VCaP (cell line): Measurements from ENCODE around the gene TMEM161B.

Experiments used
- H3K27ac ChIP-seq: fragments of 450-650 bp; 2 replicates; pipeline ENCODE4 v1.5.1; 2017
- TF ChIP-seq, protein P1 (sequence below): fragments of 450-650 bp; conservative IDR thresholded peaks from 2 replicates; pipeline ENCODE4 v1.5.1; 2017; ENCODE audit warnings: mild to moderate bottlenecking, moderate library complexity

Gene TMEM161B

DNA sequence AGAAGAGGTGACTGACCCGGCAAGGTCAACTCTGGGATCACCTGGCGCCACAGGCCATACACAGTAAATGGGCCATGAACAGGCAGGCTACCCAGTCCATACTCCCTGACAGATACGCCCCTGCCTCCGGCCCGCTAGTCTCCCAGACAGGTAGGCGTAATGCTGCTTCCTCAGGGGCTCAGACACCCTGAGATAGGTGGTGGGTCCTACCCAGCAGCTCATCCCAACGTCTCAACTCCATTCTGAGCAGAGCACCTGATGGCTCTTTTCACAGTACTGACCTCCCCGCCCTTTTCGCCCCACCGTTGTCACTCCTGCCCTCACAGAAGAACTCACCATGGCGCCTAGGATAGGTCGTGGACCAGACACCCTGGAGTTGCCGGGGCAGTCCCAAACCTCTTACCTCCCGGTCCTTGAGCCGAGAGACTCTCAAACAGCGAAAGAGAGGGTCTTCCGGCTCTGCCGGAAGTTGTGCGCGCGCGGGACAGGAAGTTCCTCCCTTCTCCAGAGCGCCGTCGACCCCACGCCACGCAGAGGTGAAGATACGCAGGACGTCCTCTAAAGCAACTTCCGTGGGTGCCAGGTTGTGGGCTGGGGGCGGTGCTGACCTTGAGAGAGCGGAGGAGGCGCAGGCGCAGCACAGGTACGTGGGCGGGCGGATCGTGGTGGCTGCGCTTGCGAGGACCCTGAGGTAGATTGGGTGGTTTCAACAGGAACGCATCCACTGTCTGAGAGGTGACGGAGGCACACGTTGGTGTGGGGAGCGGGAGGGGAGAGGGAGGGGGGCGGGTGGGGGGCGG, at the start of gene TMEM161B:
TSS of gene TMEM161B (minus strand) at position 461 of the 800 bp plus-strand sequence. CDS start at position 339, 122 bp downstream.
- H3K27ac ChIP-seq, result peak within 1 kb of the TSS; percentile 82
- TF ChIP-seq, protein P1, sequence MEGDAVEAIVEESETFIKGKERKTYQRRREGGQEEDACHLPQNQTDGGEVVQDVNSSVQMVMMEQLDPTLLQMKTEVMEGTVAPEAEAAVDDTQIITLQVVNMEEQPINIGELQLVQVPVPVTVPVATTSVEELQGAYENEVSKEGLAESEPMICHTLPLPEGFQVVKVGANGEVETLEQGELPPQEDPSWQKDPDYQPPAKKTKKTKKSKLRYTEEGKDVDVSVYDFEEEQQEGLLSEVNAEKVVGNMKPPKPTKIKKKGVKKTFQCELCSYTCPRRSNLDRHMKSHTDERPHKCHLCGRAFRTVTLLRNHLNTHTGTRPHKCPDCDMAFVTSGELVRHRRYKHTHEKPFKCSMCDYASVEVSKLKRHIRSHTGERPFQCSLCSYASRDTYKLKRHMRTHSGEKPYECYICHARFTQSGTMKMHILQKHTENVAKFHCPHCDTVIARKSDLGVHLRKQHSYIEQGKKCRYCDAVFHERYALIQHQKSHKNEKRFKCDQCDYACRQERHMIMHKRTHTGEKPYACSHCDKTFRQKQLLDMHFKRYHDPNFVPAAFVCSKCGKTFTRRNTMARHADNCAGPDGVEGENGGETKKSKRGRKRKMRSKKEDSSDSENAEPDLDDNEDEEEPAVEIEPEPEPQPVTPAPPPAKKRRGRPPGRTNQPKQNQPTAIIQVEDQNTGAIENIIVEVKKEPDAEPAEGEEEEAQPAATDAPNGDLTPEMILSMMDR, result no peak

DNA sequence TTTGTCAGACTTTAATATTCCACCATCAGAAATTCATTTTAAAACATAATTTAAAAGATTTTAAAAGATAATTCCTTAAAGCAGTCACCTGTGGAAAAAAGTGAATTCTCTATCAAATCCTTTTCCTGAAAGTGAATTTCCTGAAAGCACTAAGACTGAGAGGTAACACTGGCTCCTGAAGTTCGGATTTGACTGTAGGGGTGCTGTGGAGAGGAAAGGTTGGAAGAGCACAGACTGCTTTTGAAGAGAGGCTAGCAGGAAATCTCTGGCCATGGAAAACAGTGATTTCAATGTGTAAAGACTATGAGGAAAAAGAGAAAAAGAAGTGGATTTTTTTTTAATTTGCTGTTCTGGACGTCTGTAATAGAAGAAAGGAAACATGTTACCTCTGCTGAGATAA, 35.7 kb upstream of the TMEM161B start:
- TF ChIP-seq, protein P1, result no peak
- H3K27ac ChIP-seq, result no peak overlapping the region

DNA sequence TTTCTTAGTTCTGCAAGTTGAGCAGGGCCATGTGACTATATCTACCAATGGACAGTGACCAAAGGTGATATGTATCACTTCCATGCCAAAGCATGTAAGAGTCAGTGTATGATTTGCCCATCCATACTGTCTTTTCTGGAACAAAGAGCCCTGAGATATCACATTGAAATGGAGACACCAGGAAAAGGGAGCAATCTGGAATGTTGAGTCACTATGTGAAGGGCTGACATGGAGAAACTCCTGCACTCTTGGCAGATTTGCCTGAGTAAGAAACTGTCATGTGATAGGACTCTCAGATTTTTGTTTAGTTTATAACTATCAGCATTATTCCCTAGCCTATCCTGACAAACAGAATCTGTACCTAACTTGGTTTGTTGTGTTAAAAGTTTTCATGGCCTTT, 29.8 kb upstream of the TMEM161B start:
- H3K27ac ChIP-seq, result no peak overlapping the region
- TF ChIP-seq, protein P1, result no peak

DNA sequence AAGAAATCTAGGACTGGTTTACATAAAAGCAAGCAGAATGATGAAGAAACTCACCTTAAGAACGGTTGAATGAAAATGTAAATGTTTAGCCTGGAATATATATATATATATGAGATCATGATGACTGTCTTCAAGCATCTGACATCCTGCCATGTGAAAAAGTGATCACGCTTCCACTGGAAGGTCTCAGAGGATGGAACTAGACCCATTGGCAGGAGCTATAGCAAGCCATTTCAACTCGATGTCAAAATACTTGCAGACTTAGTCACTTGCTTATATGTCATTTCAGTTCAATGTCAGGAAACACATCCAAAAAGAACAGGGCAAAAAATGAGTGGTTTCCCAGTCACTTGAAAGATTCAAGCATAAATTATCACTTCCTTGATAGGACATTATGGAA, 22.2 kb upstream of the TMEM161B start:
- TF ChIP-seq, protein P1, result no peak
- no peak overlapping the region for H3K27ac ChIP-seq

DNA sequence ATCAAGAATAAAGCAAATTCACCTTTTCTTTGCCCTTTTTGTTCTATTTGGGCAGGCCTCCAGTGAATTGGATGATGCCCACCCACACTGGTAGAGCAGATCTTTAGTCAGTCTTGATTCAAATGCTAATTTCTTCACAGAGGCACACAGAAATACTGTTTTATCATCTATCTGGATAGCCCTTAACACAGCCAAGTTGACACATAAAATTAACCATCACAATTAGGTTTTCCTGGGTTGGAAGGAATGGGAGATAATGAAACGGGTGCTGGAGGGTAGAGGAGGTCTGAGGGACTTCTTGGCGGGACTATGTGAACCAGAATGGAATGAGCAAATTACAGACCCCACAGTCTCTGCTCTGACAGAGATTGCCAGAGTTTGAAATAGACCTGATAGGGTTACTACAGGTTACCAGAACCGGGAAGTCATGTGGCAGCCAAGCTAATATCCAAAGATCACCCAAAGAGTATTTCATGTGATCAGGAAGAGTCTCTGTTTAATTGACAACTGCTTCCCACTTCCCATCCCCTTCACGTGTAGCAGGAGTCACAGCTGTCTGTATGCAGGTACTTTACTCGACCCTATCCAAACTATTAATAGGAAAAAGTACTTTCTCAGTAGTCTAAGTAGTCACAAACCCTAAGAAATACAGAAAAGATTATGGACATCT, 20.0 kb upstream of the TMEM161B start:
- H3K27ac ChIP-seq, result peak overlapping the region; percentile 72
- TF ChIP-seq, protein P1, result no peak

DNA sequence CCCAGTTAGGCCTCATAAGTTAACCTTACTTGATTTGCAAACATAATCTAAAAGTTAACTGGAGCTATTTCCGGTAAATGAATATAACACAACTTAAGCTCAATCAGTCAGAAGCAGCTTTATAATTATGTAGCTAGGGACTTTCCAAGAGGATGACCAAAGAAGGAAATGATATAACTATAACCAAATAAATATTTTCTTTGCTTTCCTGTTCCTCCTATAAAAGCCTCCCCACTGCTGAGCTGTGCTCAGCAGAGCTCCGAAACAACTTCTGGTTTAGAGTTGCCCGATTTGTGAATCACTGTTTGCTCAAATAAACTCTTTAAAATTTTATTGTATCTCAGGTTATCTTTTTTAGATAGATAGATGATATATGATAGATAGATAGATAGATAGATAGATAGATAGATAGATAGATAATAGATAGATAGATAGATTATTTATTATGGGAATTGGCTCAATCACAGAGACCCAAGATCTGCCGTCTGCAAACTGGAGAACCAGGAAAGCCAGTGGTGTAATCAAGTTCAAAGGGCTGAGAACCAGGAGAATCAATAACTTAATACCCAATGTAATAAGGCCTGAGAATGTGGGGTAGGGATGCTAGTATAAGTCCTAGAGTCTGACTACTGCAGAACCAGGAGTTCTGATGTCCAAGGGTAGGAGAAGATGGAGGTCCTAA, 19.3 kb upstream of the TMEM161B start:
- H3K27ac ChIP-seq, result peak overlapping the region; percentile 72
- TF ChIP-seq, protein P1, result no peak

DNA sequence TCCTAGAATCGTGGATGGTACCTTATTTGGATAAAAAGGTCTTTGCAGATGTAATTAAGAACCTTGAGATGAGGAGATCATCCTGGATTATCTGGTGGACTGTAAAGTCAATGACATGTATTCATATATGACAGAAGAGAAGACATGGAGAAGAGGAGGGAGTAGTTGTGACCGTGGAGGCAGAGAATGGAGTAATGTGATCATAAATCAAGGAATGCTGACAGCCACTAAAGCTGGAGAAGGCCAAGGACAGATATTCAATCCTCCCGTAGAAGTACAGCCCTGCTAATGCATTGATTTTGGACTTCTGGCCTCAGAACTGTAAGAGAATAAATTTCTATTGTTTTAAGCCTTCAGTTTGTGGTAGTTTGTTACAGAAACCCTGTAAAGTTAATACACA, 18.7 kb upstream of the TMEM161B start:
- peak overlapping the region; percentile 72 for H3K27ac ChIP-seq
- TF ChIP-seq, protein P1, result no peak
